Mononuclear cell (primary cell): ENCODE data around the gene NFIA. TPM values are rescaled to one million over a fixed set of nuclear protein-coding genes. Genes with fewer than 3 reads are reported as not detected.
"Not testable (repeated sequence)": the region's sequence is repeated elsewhere in the genome, so short reads cannot be mapped to it uniquely, and the experiment has no call there.

Source experiments
- H3K27me3 ChIP-seq: 2 replicates; pipeline ENCODE4 v1.6.0; 2011; ENCODE audit warnings: low read length, control low read depth; ENCODE audit not compliant: insufficient read depth
- H3K4me1 ChIP-seq: 2 replicates; pipeline ENCODE4 v1.5.1; 2011; ENCODE audit warnings: mild to moderate bottlenecking, low read length, control low read depth; ENCODE audit not compliant: insufficient read depth
- H3K4me3 ChIP-seq: 2 replicates; pipeline ENCODE4 v1.5.1; 2011; ENCODE audit warnings: mild to moderate bottlenecking, low read length, moderate library complexity
- H3K9me3 ChIP-seq: 2 replicates; pipeline ENCODE4 v1.5.1; 2011; ENCODE audit warnings: low read depth, mild to moderate bottlenecking, control low read depth, low read length
- total RNA-seq: library from RNA; depleted of rRNA; stranded (reverse); fragments of >200 nt; gene quantifications from one replicate; pipeline ENCODE4 v1.2.3, GENCODE V29; 2012

NFIA gene
- total RNA-seq, 1 donor = 3.5 TPM

DNA sequence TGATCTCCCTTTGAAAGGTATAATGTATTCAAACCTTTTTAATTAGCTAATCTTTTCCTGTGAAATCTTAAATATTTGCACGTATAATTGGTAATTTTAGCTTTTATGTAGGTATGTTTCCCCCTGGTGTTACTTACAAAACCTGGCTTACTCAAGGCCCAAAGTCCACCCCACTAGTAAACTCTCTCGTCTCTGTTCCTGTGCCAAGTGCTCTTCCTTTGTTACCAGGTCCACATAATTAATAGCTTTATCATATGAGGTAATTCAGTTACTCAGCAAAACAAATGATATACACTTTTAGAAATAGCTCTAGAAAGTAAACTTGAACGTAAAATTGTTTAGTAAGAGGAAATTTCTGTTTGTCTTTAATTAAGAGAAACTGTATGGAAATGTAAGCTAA is 36.7 kb downstream of the NFIA start:
- Histone ChIP-seq H3K27me3 (no peaks in the 10 kb centered on the region), H3K9me3 (no peaks in the 10 kb centered on the region), H3K4me3 (no peak overlapping the region), H3K4me1 (peaks cover 7% of the 10 kb centered on the region)

GRCh38 chr1:61120246-61120840 is 38.0 kb downstream of the NFIA start:
- H3K27me3 ChIP-seq = no peaks in the 10 kb centered on the region
- no peak overlapping the region for H3K4me3 ChIP-seq
- peaks cover under 1% of the 10 kb centered on the region for H3K4me1 ChIP-seq
- no peaks in the 10 kb centered on the region for H3K9me3 ChIP-seq

GRCh38 chr1:61120998-61121397 is 38.6 kb downstream of the NFIA start:
- Histone ChIP-seq H3K27me3 (no peaks in the 10 kb centered on the region), H3K4me1 (no peaks in the 10 kb centered on the region), H3K9me3 (no peaks in the 10 kb centered on the region), H3K4me3 (no peak overlapping the region)

DNA sequence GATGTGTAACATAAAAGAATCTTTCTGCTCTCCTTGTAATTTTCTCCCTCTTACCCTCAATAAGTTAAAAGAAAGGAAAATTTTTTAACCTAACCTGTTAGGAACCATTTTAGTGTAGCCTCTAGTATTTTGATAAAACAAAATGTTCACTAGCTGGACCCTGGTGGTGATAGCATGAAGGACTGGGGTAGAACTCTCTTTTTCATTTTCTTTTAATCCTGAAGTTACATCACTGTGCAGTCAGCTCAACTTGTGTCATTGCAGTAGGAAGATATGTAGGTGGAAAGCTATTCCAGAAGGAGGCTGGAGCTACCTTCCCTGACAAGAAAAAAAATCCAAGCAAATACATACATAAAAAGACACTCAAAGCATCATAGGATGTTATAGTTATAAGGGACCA is 39.3 kb downstream of the NFIA start:
- Histone ChIP-seq H3K4me1 (no peaks in the 10 kb centered on the region), H3K4me3 (no peak overlapping the region), H3K9me3 (no peaks in the 10 kb centered on the region), H3K27me3 (no peaks in the 10 kb centered on the region)

DNA sequence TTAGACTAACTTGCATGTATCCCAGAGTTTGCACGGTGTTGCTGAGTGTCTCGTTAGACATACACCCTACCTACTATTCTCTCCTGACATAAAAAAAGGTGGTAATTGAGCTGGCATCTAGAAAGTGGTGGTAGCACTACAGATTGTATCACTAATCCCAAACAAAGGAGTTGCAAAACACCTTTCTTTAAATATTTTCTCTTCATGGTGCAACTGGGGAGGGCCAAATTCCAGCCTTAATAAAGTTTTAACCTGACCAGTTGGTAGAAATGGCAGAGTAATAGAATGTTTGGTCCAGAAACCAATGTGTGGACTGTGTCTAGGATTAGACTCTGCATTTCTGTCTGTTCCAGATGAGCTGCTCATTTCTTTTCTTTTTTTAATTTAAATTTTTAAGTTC is 40.0 kb downstream of the NFIA start:
- no peak overlapping the region for H3K4me3 ChIP-seq
- no peaks in the 10 kb centered on the region for H3K9me3 ChIP-seq
- no peaks in the 10 kb centered on the region for H3K27me3 ChIP-seq
- H3K4me1 ChIP-seq = no peaks in the 10 kb centered on the region

- Histone ChIP-seq H3K4me1 (no peaks in the 10 kb centered on the region), H3K9me3 (no peaks in the 10 kb centered on the region), H3K4me3 (no peak overlapping the region), H3K27me3 (no peaks in the 10 kb centered on the region)
Measured at GRCh38 chr1:61123326-61123725, 41.0 kb downstream of the NFIA start.

DNA sequence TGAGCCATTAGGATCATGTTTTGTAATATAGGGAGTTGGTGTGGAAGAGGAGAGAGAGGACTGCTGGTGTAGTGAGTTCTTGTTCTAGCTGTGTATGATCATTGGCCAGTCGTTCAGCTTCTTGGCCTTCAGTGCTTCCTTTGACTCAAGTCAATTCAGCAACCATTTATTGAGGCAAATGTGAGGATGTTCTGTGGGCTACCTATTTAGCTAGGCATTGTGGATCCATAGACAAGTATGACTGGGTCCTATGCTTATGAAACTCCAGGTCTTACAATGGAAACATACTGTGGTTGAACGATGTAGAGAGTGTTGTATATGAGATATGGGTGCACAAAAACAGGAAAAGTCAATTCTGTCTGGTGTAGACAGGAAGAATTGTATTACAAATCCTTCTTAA is 41.7 kb downstream of the NFIA start:
- H3K4me3 ChIP-seq = no peak overlapping the region
- no peaks in the 10 kb centered on the region for H3K9me3 ChIP-seq
- H3K4me1 ChIP-seq = no peaks in the 10 kb centered on the region
- no peaks in the 10 kb centered on the region for H3K27me3 ChIP-seq

- Histone ChIP-seq H3K27me3 (no peaks in the 10 kb centered on the region), H3K9me3 (no peaks in the 10 kb centered on the region)
Measured at GRCh38 chr1:61124696-61125095, 42.3 kb downstream of the NFIA start.

DNA sequence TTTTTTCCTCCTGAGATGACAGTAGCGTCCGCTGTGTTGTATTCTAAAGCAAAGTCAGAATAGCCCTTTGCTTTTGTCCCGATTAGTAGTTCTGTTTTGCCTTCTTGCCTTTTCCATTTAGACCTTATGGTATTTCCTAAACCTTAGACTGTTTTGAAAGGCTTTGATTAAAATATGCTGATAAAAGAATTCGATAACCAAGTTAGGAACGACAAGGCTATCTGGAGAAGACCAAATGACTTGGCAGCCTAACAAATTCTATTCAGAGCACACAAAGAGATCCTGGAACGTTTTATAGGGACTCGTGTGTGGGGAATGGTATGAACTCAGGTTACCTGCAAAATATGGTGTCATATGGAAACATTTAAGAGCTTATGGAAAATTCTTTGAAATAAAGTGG is 42.9 kb downstream of the NFIA start:
- Histone ChIP-seq H3K4me3 (no peak overlapping the region), H3K4me1 (no peaks in the 10 kb centered on the region), H3K9me3 (no peaks in the 10 kb centered on the region), H3K27me3 (no peaks in the 10 kb centered on the region)

More at GRCh38 chr1:61124696-61125095, 42.3 kb downstream of the NFIA start:
- Histone ChIP-seq H3K4me3 (no peak overlapping the region), H3K4me1 (no peaks in the 10 kb centered on the region)

DNA sequence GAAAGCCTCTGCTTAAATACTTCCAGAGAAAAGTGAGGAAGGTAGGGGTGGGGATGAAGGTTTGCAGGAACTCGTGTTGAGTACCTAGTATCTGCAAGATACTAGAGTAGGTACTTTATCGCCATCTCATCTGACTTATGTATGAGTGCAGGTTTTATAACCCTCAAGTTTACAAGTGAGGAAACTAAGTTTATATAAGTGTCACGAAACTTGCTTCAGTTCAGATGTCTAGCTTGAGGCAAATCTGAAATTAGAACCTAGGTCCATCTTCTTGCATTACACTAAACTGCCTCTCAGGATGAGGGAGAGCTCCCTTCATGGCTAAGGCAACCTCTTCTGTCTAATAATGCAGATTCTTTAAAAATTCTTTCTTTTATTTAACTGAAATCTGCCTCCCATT is 43.5 kb downstream of the NFIA start:
- H3K27me3 ChIP-seq = no peaks in the 10 kb centered on the region
- no peak overlapping the region for H3K4me3 ChIP-seq
- no peaks in the 10 kb centered on the region for H3K4me1 ChIP-seq
- H3K9me3 ChIP-seq = no peaks in the 10 kb centered on the region

- H3K27me3 ChIP-seq, H3K9me3 ChIP-seq, H3K4me3 ChIP-seq, H3K4me1 ChIP-seq: not testable (repeated sequence)
Measured at GRCh38 chr1:61126843-61127242, 44.5 kb downstream of the NFIA start.

GRCh38 chr1:61130338-61131000 is 48.1 kb downstream of the NFIA start:
- Histone ChIP-seq H3K4me1 (no peaks in the 10 kb centered on the region), H3K4me3 (no peak overlapping the region), H3K9me3 (no peaks in the 10 kb centered on the region), H3K27me3 (no peaks in the 10 kb centered on the region)

DNA sequence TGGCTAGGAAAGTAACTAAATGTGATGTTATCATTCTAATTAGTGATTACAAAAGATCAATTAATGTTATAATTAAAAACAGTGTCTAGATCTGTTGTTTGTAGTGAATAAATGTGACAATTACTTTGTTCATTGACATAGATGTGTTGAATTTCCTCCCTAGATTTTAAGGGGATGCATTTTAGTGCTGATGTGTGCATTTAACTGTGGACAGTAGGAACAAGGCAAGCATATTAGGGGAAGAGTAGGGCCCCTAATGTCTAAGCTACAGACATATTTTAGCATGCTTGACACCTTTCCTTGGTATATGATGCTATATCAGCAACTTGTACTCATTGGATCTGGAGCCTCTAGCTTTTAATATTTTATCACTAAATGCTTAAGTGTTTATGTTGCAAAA is 48.9 kb downstream of the NFIA start:
- Histone ChIP-seq H3K27me3 (no peaks in the 10 kb centered on the region), H3K9me3 (no peaks in the 10 kb centered on the region), H3K4me3 (no peak overlapping the region)

DNA sequence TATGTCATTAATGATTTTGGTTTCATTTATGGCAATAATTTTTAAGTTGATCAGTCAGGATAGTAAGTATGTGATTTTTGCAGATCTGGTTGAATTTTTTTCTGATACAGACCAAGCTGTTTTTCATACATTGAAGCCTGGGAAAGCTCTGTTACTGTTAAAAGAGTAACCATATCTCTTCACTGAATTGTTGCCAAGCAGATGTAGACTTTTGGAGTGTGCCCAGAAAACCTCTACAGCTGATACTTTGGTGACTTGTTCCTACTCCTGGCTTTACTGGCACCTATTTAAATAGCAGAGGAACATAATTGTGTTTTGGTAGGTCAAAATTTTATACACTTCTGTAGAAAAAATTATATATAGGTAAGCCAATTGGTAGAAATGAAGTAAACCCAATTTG is 49.4 kb downstream of the NFIA start:
- no peaks in the 10 kb centered on the region for H3K9me3 ChIP-seq
- no peaks in the 10 kb centered on the region for H3K4me1 ChIP-seq
- H3K27me3 ChIP-seq = no peaks in the 10 kb centered on the region
- H3K4me3 ChIP-seq = no peak overlapping the region

More for the DNA sequence above, 48.9 kb downstream of the NFIA start:
- H3K4me1 ChIP-seq = no peaks in the 10 kb centered on the region

DNA sequence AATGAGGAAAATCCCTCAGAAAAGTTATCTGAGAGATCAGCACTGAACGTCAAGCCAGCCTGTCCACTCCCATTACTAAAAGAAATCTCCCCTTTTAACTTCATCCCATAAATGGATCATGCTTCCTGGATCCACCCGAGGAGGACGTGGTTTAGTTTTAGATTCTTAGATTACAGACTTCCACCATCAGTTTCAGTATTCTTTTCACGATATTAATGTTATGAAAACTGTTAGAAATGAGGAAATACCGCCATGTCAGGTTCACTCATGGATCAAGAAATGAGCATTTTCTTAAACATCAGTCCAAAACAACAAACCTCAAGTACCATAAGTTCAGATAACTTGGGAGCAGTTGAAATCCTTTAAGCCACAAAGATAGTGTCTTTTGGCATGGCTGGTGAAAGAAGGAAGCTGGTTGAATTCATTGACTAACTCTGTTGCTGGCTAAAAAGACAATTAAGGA is 49.8 kb downstream of the NFIA start:
- Histone ChIP-seq H3K9me3 (no peaks in the 10 kb centered on the region), H3K27me3 (no peaks in the 10 kb centered on the region), H3K4me3 (no peak overlapping the region), H3K4me1 (no peaks in the 10 kb centered on the region)
